Measurements from ENCODE around the gene PROSER2.

DNA sequence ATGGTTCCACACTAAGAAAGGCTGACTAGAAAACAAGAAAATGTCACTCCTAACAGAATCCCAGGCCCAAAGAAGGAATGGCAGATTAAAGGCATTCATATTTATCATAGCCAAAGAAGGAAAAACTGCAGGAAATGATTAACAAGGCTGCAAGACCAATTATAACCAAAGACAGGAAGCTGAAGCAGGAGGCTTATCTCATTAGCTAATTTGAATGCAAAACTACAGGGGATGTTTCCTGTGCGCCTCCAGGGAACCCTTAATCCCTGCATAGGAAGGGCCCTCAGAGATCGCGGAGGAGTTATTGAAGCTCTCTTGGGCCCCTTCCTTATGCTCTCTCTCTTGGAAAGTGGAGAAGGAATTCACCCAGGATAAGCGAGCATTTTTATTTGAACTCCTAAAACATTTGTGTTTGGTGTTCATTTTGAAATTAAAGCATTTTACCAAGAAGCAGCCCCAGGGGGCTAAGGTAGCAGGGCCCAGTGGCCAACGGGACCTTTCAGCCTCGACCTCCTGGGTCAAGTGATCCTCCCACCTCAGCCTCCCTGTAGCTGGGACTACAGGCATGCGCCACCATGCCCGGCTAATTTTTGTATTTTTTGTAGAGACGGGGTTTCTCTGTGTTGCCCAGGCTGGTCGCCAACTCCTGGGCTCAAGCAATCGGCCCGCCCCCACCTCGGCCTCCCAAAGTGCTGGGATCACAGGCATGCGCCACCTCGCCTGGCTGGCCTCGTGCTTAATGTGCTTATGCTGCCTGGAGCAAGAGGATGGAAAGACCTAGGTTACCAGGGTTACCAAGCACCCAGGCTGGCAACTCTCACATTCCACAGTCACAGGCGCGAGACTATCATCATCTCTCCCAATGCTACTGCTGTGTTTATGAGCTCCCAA, 24.1 kb upstream of the PROSER2 start:
- TF ChIP-seq CTCF (IDR thresholded peaks at IDR 0.05) (no peak), POLR2A (IDR thresholded peaks at IDR 0.05) (no peak)
